ENCODE measurements around the gene PRKG1.
A peak's percentile ranks its signal among the peaks of the same experiment; 100 is the strongest.

PRKG1 gene

DNA sequence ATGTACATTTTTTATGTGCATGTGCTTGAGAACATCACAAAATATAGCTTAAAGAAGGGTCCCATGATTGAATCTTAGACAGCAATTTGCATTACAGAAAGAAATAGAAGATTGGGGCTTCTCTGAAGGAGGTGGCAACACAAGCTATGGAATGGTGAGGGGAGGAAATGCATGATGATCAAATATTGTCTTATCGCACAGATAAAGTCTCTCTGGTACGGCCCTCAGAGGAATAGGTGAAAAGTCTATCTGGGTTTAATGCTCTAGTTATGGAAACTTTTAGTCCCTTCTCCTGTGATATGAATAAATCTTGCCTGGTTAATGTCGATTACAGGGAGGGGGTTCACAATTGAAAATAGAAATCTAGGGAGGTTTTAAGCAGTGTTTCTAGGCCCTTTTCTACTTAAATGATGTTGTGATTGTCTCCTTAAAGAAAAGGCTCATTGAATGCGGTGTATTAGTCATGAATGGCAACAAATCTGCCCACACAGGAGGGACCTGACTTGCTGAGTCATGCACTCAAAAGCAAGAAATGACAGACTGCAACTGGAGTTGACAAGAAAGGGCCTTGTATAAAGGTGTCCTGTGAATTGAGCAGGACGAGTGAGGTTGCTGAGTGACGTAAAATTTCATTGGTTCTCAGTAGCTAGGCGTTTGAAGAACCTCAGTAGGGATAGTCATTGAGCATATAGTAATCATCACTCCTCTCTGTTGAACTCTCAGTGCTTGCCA, 758.5 kb downstream of the PRKG1 start:
- Histone ChIP-seq H3K36me3 (ENCODE audit: insufficient read depth, low read length) (no peaks in the 10 kb centered on the region), H3K4me1 (ENCODE audit: insufficient read depth, low read length) (peaks cover 8% of the 10 kb centered on the region), H3K4me3 (ENCODE audit: low read length) (no peak overlapping the region), H3K27me3 (ENCODE audit: insufficient read depth, low read length) (no peaks in the 10 kb centered on the region), H3K9me3 (ENCODE audit: low read length) (no peaks in the 10 kb centered on the region), H2AFZ (ENCODE audit: low read depth, low read length) (peak overlapping the region; percentile 57)

DNA sequence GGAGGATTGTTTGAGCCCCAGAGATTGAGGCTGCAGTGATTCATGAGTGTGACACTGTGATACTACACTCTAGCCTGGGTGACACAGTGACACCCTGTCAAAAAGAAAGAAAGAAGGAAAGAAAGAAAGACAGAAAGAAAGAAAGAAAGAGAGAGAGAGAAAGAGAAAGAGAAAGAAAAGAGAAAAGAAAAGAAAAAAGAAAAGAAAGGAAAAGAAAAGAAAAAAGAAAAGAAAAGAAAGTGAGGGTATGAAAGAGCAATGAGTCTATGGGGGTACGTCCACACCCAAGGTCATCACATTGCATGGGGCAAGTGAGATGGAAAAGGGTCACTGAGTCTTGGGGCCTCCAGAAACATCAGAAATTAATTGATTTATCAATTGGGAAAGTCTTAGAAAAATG, 760.3 kb downstream of the PRKG1 start:
- H3K27me3 ChIP-seq (ENCODE audit: insufficient read depth, low read length), result no peaks in the 10 kb centered on the region
- H3K36me3 ChIP-seq (ENCODE audit: insufficient read depth, low read length), result no peaks in the 10 kb centered on the region
- no peaks in the 10 kb centered on the region for H3K9me3 ChIP-seq (ENCODE audit: low read length)
- H3K4me3 ChIP-seq (ENCODE audit: low read length), result no peak overlapping the region
- H2AFZ ChIP-seq (ENCODE audit: low read depth, low read length), result no peak overlapping the region
- H3K4me1 ChIP-seq (ENCODE audit: insufficient read depth, low read length), result peaks cover 8% of the 10 kb centered on the region

DNA sequence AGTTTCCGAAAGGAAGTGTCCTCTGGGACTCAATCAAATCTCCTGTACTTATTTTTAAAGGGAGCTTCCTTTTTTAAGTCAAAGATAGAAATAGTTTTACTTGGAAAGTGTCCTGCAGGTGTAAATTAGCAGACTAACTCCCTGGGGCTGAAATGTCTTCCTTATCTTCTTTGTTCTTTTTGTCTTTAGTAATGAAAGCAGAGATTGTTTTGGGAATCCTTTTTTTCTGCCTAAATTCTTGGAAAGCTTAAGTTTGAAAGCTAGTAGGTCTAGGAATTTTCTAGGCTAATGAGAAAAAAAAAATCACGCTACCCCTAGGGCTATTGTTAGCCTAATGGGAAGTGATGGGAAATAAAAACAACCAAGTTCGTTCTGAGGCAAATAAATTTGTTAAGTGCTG, 764.2 kb downstream of the PRKG1 start:
- H3K27me3 ChIP-seq (ENCODE audit: insufficient read depth, low read length), result no peaks in the 10 kb centered on the region
- no peaks in the 10 kb centered on the region for H3K4me1 ChIP-seq (ENCODE audit: insufficient read depth, low read length)
- no peak overlapping the region for H3K4me3 ChIP-seq (ENCODE audit: low read length)
- no peak overlapping the region for H2AFZ ChIP-seq (ENCODE audit: low read depth, low read length)
- no peaks in the 10 kb centered on the region for H3K9me3 ChIP-seq (ENCODE audit: low read length)
- H3K36me3 ChIP-seq (ENCODE audit: insufficient read depth, low read length), result no peaks in the 10 kb centered on the region

DNA sequence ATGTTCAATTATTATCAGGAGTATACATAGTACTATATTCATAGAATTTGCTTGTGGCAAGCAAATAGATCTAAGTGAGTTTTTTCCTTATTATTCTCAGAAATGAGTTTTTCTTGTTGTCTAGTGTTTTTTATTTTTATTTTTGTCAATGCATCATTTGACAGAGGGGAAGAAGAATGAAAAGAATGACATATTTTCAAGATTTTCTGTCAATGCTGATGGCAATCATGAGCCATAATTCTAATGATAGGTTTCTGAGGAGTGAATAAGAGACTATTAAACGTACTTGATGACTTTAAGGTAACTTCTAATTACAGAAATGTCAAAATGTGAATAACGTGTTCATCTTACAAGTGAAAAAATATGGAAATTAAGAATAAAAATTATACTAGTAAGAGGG, 769.7 kb downstream of the PRKG1 start:
- no peaks in the 10 kb centered on the region for H3K9me3 ChIP-seq (ENCODE audit: low read length)
- H3K4me1 ChIP-seq (ENCODE audit: insufficient read depth, low read length), result no peaks in the 10 kb centered on the region
- H3K4me3 ChIP-seq (ENCODE audit: low read length), result no peak overlapping the region
- no peaks in the 10 kb centered on the region for H3K36me3 ChIP-seq (ENCODE audit: insufficient read depth, low read length)
- no peak overlapping the region for H2AFZ ChIP-seq (ENCODE audit: low read depth, low read length)
- H3K27me3 ChIP-seq (ENCODE audit: insufficient read depth, low read length), result no peaks in the 10 kb centered on the region

DNA sequence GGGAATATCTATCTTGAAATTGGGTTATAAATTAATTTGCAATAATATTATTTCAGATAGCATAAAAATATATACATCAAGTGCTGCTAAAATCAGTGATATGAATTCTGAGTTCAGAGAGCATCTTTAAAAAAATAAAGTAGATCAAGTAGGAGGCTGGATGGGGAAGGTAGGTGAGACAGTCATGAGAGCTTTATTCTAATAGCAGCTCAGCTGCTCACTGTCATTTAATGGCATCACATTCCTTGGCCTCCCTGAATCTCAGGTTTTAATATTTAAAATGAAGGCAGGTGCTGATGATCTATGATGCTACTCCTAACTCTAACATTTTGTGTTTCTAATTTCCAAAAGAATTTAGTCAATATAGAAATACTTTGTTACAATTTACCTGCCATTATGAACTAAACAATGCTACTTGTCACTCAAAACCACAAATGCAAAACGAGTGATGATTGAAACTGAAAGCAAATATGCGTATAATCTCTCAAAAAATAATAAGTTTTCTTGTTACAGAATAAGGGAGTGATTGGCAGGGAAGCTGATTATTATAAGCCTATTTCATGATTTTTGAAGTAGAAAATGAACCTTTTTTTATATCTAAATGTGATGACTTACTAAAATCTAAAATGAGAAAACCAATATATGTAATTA, 772.7 kb downstream of the PRKG1 start:
- no peaks in the 10 kb centered on the region for H3K9me3 ChIP-seq (ENCODE audit: low read length)
- no peak overlapping the region for H3K4me3 ChIP-seq (ENCODE audit: low read length)
- no peaks in the 10 kb centered on the region for H3K36me3 ChIP-seq (ENCODE audit: insufficient read depth, low read length)
- H3K4me1 ChIP-seq (ENCODE audit: insufficient read depth, low read length), result no peaks in the 10 kb centered on the region
- H3K27me3 ChIP-seq (ENCODE audit: insufficient read depth, low read length), result no peaks in the 10 kb centered on the region
- no peak overlapping the region for H2AFZ ChIP-seq (ENCODE audit: low read depth, low read length)

DNA sequence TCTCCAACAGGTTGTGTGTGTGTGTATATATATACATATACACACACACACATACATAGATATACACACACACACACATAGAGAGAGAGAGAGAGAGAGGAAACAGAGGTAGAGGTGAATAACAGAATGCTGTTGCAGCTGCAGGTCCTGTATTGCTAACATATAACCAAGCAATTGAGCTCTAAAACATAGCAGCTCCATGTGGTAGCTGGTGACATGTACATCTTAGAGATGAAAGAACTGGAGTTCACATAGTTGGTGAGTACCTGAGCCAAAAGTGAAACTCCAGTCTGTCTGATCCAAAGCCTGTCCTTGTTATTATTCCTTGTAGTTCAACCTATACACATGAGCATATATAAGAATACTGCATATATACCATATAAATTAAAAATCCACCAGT, 778.0 kb downstream of the PRKG1 start:
- H2AFZ ChIP-seq (ENCODE audit: low read depth, low read length), result no peak overlapping the region
- H3K9me3 ChIP-seq (ENCODE audit: low read length), result no peaks in the 10 kb centered on the region
- H3K27me3 ChIP-seq (ENCODE audit: insufficient read depth, low read length), result no peaks in the 10 kb centered on the region
- no peak overlapping the region for H3K4me3 ChIP-seq (ENCODE audit: low read length)
- H3K36me3 ChIP-seq (ENCODE audit: insufficient read depth, low read length), result no peaks in the 10 kb centered on the region
- peaks cover 1% of the 10 kb centered on the region for H3K4me1 ChIP-seq (ENCODE audit: insufficient read depth, low read length)

DNA sequence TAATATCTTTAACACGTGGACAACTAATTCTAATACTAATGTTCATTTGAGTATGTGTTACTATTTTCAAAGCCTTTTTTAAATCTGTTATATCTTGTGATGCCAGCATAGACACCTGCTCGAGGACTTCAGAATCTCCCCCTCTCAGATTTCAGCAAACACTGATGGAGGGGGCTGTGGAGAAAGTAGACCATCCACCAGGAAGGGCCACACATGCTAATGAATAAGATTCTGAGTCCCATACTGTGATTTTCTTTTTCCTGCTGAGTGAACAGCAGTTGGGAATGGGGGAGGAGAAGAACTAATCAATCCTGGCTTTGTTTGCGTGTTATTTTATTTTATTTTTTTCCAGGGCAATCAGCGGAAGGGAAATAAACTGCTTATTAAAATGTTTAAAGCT, 783.0 kb downstream of the PRKG1 start:
- Histone ChIP-seq H3K27me3 (ENCODE audit: insufficient read depth, low read length) (no peaks in the 10 kb centered on the region), H3K4me3 (ENCODE audit: low read length) (no peak overlapping the region), H3K4me1 (ENCODE audit: insufficient read depth, low read length) (peaks cover 6% of the 10 kb centered on the region), H3K36me3 (ENCODE audit: insufficient read depth, low read length) (no peaks in the 10 kb centered on the region), H2AFZ (ENCODE audit: low read depth, low read length) (peak overlapping the region; percentile 57), H3K9me3 (ENCODE audit: low read length) (no peaks in the 10 kb centered on the region)

DNA sequence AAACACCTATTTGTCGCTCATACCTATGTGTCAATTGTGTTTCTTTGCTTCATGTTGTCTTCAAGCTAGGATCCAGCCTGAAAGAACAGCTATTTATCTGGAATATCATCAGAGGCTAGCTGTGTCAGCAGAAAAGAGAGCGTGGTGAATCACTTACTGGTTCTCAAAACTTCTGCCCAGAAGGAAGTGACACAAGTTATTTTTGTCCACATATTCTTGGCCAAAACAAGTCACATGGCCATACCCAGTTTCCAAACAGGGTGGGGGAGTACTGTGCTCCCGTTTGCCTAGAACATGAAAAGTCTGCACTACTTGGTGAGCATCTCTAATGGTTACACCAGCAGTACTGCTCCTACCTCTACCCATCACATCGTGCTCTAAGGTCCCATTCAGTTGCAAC, 786.0 kb downstream of the PRKG1 start:
- Histone ChIP-seq H3K9me3 (ENCODE audit: low read length) (no peaks in the 10 kb centered on the region), H3K36me3 (ENCODE audit: insufficient read depth, low read length) (no peaks in the 10 kb centered on the region)

DNA sequence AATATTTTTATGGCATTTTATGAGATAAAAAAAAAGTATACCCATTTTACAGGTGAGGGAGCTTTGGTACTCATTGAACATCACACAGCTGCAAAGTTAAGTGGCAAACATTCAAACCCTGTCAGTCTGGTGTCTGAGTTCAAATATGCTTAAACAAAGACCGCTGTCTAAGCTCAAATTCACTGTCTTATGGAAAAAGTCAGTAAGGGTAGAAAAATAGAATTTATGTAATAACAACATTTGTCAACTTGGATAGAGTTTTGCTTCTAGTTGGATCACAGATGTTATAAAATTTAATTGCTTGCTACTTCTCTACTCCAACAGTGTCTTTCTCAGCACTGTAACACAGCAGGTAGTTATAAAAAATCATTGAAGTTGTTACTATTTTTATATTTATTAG, 786.8 kb downstream of the PRKG1 start:
- Histone ChIP-seq H3K36me3 (ENCODE audit: insufficient read depth, low read length) (no peaks in the 10 kb centered on the region), H3K27me3 (ENCODE audit: insufficient read depth, low read length) (no peaks in the 10 kb centered on the region), H3K4me1 (ENCODE audit: insufficient read depth, low read length) (peaks cover 6% of the 10 kb centered on the region), H3K9me3 (ENCODE audit: low read length) (no peaks in the 10 kb centered on the region), H2AFZ (ENCODE audit: low read depth, low read length) (no peak overlapping the region), H3K4me3 (ENCODE audit: low read length) (no peak overlapping the region)

More for the DNA sequence above, 786.0 kb downstream of the PRKG1 start:
- Histone ChIP-seq H2AFZ (ENCODE audit: low read depth, low read length) (no peak overlapping the region), H3K4me1 (ENCODE audit: insufficient read depth, low read length) (peaks cover 6% of the 10 kb centered on the region), H3K27me3 (ENCODE audit: insufficient read depth, low read length) (no peaks in the 10 kb centered on the region), H3K4me3 (ENCODE audit: low read length) (no peak overlapping the region)

DNA sequence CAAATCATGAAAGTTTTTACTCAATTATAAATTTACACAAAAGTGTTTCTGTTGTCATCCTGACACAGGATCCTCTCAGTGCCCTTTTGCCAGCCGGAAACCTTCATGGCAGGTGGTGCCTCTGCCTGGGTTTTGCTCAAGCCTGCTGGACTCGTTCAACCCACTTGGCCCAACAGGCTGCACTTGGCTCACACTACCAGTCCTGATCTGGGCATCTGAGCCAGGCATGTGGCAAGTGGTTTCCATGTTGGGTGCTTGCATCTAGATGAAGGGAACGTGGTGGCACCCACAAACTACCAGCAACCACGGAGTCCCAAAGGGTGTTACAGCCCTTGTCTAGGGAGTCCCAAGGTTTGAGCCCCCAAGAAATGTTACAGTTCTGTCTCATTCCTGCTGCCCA, 787.4 kb downstream of the PRKG1 start:
- Histone ChIP-seq H3K27me3 (ENCODE audit: insufficient read depth, low read length) (no peaks in the 10 kb centered on the region), H3K9me3 (ENCODE audit: low read length) (no peaks in the 10 kb centered on the region), H3K4me1 (ENCODE audit: insufficient read depth, low read length) (peaks cover 6% of the 10 kb centered on the region), H3K36me3 (ENCODE audit: insufficient read depth, low read length) (no peaks in the 10 kb centered on the region), H2AFZ (ENCODE audit: low read depth, low read length) (no peak overlapping the region), H3K4me3 (ENCODE audit: low read length) (no peak overlapping the region)

DNA sequence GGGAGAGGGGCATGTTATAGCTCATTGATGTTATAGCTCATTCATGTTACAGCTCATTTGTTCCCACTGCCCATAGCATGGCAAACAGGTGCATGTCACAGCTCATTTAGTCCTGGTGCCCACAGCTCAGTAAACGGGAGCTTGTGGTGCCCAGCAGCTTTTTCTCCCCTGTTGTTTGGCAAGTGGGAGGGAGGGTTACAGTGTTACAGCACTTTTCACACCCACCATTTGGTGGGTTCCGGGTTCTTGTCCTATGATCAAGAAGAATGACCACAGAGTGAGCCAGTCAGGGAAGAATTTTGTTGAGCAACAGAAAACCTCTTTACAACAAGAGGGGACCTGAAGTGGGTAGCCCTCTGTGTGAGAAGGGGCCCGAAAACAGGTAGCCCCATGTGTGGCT, 787.9 kb downstream of the PRKG1 start:
- H3K9me3 ChIP-seq (ENCODE audit: low read length), result no peaks in the 10 kb centered on the region
- no peaks in the 10 kb centered on the region for H3K36me3 ChIP-seq (ENCODE audit: insufficient read depth, low read length)
- no peaks in the 10 kb centered on the region for H3K27me3 ChIP-seq (ENCODE audit: insufficient read depth, low read length)
- no peak overlapping the region for H2AFZ ChIP-seq (ENCODE audit: low read depth, low read length)
- H3K4me3 ChIP-seq (ENCODE audit: low read length), result no peak overlapping the region
- H3K4me1 ChIP-seq (ENCODE audit: insufficient read depth, low read length), result peaks cover 6% of the 10 kb centered on the region

DNA sequence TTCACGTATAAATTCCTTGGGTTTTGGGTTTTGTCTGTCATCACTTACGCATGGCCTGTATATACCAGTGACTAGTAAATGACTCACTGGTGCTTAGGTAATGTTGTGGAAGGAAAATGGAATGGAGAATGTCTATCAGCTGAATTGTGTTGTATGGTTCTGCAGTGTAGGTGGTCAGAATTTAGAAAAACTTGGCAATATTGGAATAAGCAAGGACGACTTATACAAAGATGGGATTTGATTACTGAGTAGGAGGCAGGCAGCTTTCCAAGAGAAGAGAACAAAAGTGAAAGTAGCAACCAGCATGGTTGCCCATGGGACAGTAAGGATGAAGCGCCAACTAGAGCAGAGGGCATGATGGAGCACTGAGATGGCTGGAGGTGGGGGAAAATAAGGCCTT, 793.7 kb downstream of the PRKG1 start:
- Histone ChIP-seq H3K4me1 (ENCODE audit: insufficient read depth, low read length) (no peaks in the 10 kb centered on the region), H3K9me3 (ENCODE audit: low read length) (no peaks in the 10 kb centered on the region), H3K4me3 (ENCODE audit: low read length) (no peak overlapping the region), H2AFZ (ENCODE audit: low read depth, low read length) (no peak overlapping the region), H3K36me3 (ENCODE audit: insufficient read depth, low read length) (no peaks in the 10 kb centered on the region), H3K27me3 (ENCODE audit: insufficient read depth, low read length) (no peaks in the 10 kb centered on the region)

DNA sequence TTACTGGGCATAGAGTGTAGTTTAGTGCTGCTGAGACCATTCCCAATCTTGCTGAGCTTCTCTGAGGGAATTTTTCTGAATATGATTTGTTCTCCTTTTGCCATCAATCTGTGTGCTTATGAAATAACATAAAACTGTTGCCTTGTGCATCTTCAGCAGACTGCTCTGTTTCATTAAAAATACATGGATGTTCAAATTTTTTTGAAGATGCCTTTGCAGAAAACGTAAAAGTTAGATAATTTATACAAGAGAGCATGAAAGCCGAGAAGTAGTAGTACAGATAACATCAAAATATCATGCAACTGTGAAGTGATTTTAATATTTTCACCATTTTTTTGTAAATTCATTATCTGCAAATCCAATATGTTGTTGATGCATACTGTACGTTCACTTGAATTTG, 799.8 kb downstream of the PRKG1 start:
- Histone ChIP-seq H3K4me3 (ENCODE audit: low read length) (no peak overlapping the region), H3K36me3 (ENCODE audit: insufficient read depth, low read length) (no peaks in the 10 kb centered on the region), H2AFZ (ENCODE audit: low read depth, low read length) (no peak overlapping the region), H3K9me3 (ENCODE audit: low read length) (no peaks in the 10 kb centered on the region), H3K27me3 (ENCODE audit: insufficient read depth, low read length) (no peaks in the 10 kb centered on the region), H3K4me1 (ENCODE audit: insufficient read depth, low read length) (peaks cover 7% of the 10 kb centered on the region)

DNA sequence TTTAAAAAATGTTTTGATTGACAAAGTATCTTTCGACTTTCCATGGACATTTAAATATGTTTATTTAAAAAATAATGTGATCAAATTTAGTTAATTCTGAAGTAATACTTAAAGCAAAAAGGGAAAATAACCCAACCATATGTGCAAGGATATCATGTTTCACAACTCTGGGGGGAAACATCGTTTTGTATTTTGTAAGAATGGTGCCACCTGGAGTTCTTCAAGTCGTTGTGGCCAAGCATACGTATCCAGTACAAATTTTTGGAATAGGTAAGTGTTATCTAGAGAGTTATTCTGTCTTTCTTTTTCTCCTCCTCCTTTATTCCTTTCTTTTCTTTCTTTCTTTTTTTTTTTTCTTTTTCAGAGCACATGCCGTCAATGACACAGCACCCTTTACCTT, 801.3 kb downstream of the PRKG1 start:
- no peaks in the 10 kb centered on the region for H3K27me3 ChIP-seq (ENCODE audit: insufficient read depth, low read length)
- H3K4me1 ChIP-seq (ENCODE audit: insufficient read depth, low read length), result peaks cover 7% of the 10 kb centered on the region
- H2AFZ ChIP-seq (ENCODE audit: low read depth, low read length), result no peak overlapping the region
- no peak overlapping the region for H3K4me3 ChIP-seq (ENCODE audit: low read length)
- H3K9me3 ChIP-seq (ENCODE audit: low read length), result no peaks in the 10 kb centered on the region
- no peaks in the 10 kb centered on the region for H3K36me3 ChIP-seq (ENCODE audit: insufficient read depth, low read length)
